Loucy (cell line): ENCODE data around the gene SPINK7.

Experiments
- CTCF ChIP-seq: fragments of 200-600 bp; sonication (generic); conservative IDR thresholded peaks from 2 replicates; pipeline ENCODE4 v1.5.1; 2014; ENCODE audit warnings: mild to moderate bottlenecking, antibody characterized with exemption, low read length
- EZH2phosphoT487 ChIP-seq: fragments of 200-600 bp; IDR thresholded peaks from 2 replicates; pipeline ENCODE4 v1.6.1; 2018; ENCODE audit warnings: antibody characterized with exemption, mild to moderate bottlenecking, moderate library complexity, borderline replicate concordance

GRCh38 chr5:148352696-148353095 lies 40.5 kb downstream of the SPINK7 start:
- TF ChIP-seq CTCF, result no peak
- TF ChIP-seq EZH2phosphoT487, result no peak
